ENCODE results near the gene ETS1. TPM values are rescaled to one million over a fixed set of nuclear protein-coding genes. Genes with fewer than 3 reads are reported as not detected.

ETS1 gene
- total RNA-seq, 1 donor from 2014 or later, result 39.4 TPM

Other genes starting within 250 kb of the ETS1 start
- 20.7 TPM for gene FLI1, start 106.5 kb upstream of the ETS1 start, total RNA-seq

Data from mucosa of gallbladder (tissue), 1 donor.